ENCODE results near the gene OR10T2.

Gene OR10T2

DNA sequence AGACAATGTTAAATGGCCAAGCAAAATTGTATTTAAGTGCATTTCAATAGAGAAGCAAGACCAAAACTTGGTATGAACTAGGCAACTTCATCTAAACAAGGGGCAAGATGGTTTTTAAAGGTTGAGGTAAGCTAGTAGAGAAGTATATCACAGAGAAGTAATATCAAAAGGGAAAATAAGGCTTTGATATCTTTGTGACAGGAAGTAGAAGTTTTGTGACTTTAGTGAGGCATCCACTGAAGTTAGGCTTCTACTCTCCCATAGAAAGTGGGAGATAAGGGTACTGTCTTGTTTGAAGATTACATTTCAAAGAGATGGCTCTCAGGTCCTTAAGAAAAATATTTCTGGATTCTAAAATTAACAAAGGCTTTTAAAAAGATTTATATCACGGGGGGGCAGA, 8.9 kb downstream of the OR10T2 start:
- TF ChIP-seq SIN3A (IDR thresholded peaks at IDR 0.05; ENCODE audit: borderline replicate concordance, insufficient read depth, low read length), result no peak
- no peak for TF ChIP-seq TAF1 (IDR thresholded peaks at IDR 0.05; ENCODE audit: borderline replicate concordance, insufficient read depth, low read length)
- TF ChIP-seq, protein P1, sequence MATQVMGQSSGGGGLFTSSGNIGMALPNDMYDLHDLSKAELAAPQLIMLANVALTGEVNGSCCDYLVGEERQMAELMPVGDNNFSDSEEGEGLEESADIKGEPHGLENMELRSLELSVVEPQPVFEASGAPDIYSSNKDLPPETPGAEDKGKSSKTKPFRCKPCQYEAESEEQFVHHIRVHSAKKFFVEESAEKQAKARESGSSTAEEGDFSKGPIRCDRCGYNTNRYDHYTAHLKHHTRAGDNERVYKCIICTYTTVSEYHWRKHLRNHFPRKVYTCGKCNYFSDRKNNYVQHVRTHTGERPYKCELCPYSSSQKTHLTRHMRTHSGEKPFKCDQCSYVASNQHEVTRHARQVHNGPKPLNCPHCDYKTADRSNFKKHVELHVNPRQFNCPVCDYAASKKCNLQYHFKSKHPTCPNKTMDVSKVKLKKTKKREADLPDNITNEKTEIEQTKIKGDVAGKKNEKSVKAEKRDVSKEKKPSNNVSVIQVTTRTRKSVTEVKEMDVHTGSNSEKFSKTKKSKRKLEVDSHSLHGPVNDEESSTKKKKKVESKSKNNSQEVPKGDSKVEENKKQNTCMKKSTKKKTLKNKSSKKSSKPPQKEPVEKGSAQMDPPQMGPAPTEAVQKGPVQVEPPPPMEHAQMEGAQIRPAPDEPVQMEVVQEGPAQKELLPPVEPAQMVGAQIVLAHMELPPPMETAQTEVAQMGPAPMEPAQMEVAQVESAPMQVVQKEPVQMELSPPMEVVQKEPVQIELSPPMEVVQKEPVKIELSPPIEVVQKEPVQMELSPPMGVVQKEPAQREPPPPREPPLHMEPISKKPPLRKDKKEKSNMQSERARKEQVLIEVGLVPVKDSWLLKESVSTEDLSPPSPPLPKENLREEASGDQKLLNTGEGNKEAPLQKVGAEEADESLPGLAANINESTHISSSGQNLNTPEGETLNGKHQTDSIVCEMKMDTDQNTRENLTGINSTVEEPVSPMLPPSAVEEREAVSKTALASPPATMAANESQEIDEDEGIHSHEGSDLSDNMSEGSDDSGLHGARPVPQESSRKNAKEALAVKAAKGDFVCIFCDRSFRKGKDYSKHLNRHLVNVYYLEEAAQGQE (IDR thresholded peaks at IDR 0.05; ENCODE audit: insufficient read depth in 1 of 2, low read depth in 2 of 2, low read length in 2 of 2), result no peak
- no peak for TF ChIP-seq POLR2AphosphoS5 (IDR thresholded peaks at IDR 0.05; ENCODE audit: low read depth, low read length)
- TF ChIP-seq FOXP2 (optimal IDR thresholded peaks at IDR 0.05; ENCODE audit: borderline replicate concordance, extremely low read depth, extremely low read length, insufficient read depth), result no peak

DNA sequence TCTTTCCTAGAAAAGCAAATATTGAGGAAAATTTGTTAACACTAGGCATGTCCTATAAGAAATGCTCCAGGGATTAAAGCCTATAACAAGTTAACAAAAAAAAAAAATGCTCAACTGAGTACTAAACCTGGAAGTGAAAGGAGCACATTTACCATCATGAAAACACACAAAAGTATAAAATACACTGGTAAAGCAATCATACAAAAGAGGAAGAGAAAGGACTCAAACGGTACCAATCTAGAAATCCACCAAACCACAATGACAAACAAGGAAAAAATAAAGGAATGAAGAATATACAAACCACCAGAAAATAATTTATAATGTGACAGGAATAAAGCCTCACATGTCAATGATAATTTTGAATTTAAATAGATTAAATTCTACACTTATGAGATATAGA, 24.4 kb downstream of the OR10T2 start:
- TF ChIP-seq, protein P1 (IDR thresholded peaks at IDR 0.05; ENCODE audit: insufficient read depth in 1 of 2, low read depth in 2 of 2, low read length in 2 of 2), result no peak

DNA sequence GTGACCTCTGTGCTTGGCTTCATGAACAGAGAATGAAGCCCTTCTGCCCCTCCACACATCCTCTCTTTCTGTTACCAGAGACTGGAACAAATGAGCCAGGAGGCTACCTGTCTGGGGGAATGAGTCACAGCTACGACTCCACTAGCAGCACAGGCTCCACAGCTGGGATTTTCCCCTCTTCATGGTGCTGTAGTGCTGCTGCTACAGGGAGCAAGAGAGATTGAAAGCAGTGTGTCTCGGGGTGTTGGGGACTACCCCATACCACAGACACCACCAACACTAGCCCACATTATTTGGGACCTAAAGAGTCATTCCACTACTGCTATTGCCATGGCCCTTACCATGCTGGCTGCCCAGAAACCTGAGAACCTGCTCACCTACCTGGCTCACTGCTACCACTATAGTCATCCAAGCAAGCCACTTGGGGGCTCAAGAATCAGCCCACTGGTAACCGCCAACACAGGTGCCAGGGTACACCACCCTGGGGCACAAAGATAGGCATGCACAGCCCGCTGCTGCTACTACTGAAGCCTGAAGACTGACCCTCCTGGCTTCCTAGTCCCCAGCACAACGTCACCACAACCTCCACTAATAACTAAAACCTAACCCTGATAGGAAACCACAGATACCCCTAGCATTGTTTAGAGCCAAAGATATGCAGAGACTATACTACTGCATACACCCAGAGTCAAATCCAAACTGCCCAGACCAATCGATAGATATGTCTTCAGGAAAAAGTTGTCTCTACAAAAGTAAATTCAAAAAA, 27.9 kb downstream of the OR10T2 start:
- no peak for TF ChIP-seq SIN3A (IDR thresholded peaks at IDR 0.05; ENCODE audit: borderline replicate concordance, insufficient read depth, low read length)
- TF ChIP-seq FOXP2 (optimal IDR thresholded peaks at IDR 0.05; ENCODE audit: borderline replicate concordance, extremely low read depth, extremely low read length, insufficient read depth), result no peak
- TF ChIP-seq, protein P1 (IDR thresholded peaks at IDR 0.05; ENCODE audit: insufficient read depth in 1 of 2, low read depth in 2 of 2, low read length in 2 of 2), result no peak
- TF ChIP-seq TAF1 (IDR thresholded peaks at IDR 0.05; ENCODE audit: borderline replicate concordance, insufficient read depth, low read length), result no peak
- TF ChIP-seq POLR2AphosphoS5 (IDR thresholded peaks at IDR 0.05; ENCODE audit: low read depth, low read length), result no peak

DNA sequence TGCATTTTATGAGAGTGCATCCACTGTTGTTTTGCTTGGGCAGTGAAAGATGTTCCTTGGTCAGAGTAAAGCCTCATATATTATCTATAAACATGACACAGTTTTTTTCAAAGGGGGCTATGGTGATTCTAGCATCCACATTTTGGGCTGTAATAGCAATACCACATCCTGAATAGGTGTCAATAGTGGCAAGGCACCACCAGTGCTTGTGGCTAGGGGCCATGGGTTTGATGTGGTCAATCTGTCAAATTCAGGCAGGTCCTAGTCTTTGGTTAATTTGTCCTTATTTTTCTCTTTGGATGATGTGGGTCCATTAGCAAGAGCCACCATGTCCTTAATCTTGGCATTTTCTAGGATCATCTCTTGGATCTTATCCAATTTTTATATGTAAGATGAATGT, 32.5 kb downstream of the OR10T2 start:
- TF ChIP-seq TAF1 (IDR thresholded peaks at IDR 0.05; ENCODE audit: borderline replicate concordance, insufficient read depth, low read length), result no peak
- TF ChIP-seq SIN3A (IDR thresholded peaks at IDR 0.05; ENCODE audit: borderline replicate concordance, insufficient read depth, low read length), result no peak
- TF ChIP-seq FOXP2 (optimal IDR thresholded peaks at IDR 0.05; ENCODE audit: borderline replicate concordance, extremely low read depth, extremely low read length, insufficient read depth), result no peak
- TF ChIP-seq POLR2AphosphoS5 (IDR thresholded peaks at IDR 0.05; ENCODE audit: low read depth, low read length), result no peak
- TF ChIP-seq, protein P1 (IDR thresholded peaks at IDR 0.05; ENCODE audit: insufficient read depth in 1 of 2, low read depth in 2 of 2, low read length in 2 of 2), result no peak

DNA sequence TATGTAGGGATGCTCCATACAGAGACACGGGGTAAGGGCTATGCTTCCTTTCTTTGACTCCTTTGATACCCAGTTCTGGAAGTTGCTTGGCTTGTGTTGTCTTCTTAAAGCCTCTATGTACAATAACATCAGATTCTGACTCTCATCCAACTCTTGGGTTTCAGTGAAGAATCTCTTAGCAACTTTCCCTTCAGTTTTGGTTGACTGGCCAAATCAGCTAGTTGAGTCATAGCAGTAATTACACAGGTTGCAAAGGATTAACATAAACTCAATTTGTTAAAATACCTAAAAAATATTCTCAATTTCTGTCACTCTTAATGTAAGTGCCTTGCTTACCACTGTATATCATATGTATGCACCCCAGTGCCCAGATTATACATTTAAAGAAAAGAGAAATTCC, 36.3 kb downstream of the OR10T2 start:
- TF ChIP-seq POLR2AphosphoS5 (IDR thresholded peaks at IDR 0.05; ENCODE audit: low read depth, low read length), result no peak
- no peak for TF ChIP-seq SIN3A (IDR thresholded peaks at IDR 0.05; ENCODE audit: borderline replicate concordance, insufficient read depth, low read length)
- no peak for TF ChIP-seq FOXP2 (optimal IDR thresholded peaks at IDR 0.05; ENCODE audit: borderline replicate concordance, extremely low read depth, extremely low read length, insufficient read depth)
- TF ChIP-seq TAF1 (IDR thresholded peaks at IDR 0.05; ENCODE audit: borderline replicate concordance, insufficient read depth, low read length), result no peak
- TF ChIP-seq, protein P1 (IDR thresholded peaks at IDR 0.05; ENCODE audit: insufficient read depth in 1 of 2, low read depth in 2 of 2, low read length in 2 of 2), result no peak

Data from PFSK-1 (cell line).